WTC11 (cell line): ENCODE results near the gene MN1. TPM values are rescaled to one million over a fixed set of nuclear protein-coding genes. Genes with fewer than 3 reads are reported as not detected.

ENCODE experiments used
- ATAC-seq: fragments of 200-7000 bp; cut with Tn5 transposase; 2 replicates; pipeline ENCODE4 v1.10.0; 2021; ENCODE audit warnings: mild to moderate bottlenecking, moderate library complexity
- CTCF ChIA-PET: fragments of 300-600 bp; sonication (Branson Sonifier 250); formaldehyde crosslinking; loops from one replicate; lab custom pipeline; 2021; ENCODE audit warnings: antibody characterized with exemption; lab: Charles Lee
- POLR2A ChIA-PET: fragments of 350-600 bp; sonication (Branson Sonifier 250); formaldehyde crosslinking; loops from one replicate; lab custom pipeline; 2021; ENCODE audit warnings: antibody characterized with exemption; lab: Charles Lee
- DNase-seq: peaks from one replicate; pipeline ENCODE4 v3.0.0; 2021; ENCODE audit warnings: low spot score
- H3K27ac Mint-ChIP-seq: 2 replicates; pipeline ENCODE4 v1.8.0; 2021; ENCODE audit warnings: mixed read lengths
- H3K27me3 Mint-ChIP-seq: 2 replicates; pipeline ENCODE4 v1.8.0; 2021; ENCODE audit warnings: low read depth, mild to moderate bottlenecking, moderate library complexity, mixed read lengths
- H3K36me3 Mint-ChIP-seq: 2 replicates; pipeline ENCODE4 v1.8.0; 2021; ENCODE audit warnings: mixed read lengths
- H3K4me1 Mint-ChIP-seq: 2 replicates; pipeline ENCODE4 v1.8.0; 2022; ENCODE audit warnings: mixed read lengths
- H3K4me3 Mint-ChIP-seq: 2 replicates; pipeline ENCODE4 v1.8.0; 2021; ENCODE audit warnings: mild to moderate bottlenecking, moderate library complexity, mixed read lengths
- H3K9me3 Mint-ChIP-seq: 2 replicates; pipeline ENCODE4 v1.8.0; 2021; ENCODE audit warnings: mixed read lengths
- JUN ChIP-seq: sonication (generic); formaldehyde crosslinking; IDR thresholded peaks from 2 replicates; pipeline ENCODE4 v1.8.0; 2023; ENCODE audit warnings: mild to moderate bottlenecking, missing genetic modification reagents
- MXD4 ChIP-seq: fragments of 250-450 bp; sonication (Bioruptor Pico); IDR thresholded peaks from 2 replicates; pipeline ENCODE4 v1.8.0; 2021; ENCODE audit warnings: mild to moderate bottlenecking, moderate library complexity, borderline replicate concordance
- PRDM15 ChIP-seq: sonication (generic); formaldehyde crosslinking; IDR thresholded peaks from 2 replicates; pipeline ENCODE4 v1.8.0; 2022; ENCODE audit warnings: missing genetic modification reagents
- RELA ChIP-seq: sonication (generic); formaldehyde crosslinking; IDR thresholded peaks from 2 replicates; pipeline ENCODE4 v1.8.1; 2022; ENCODE audit warnings: missing genetic modification reagents, mild to moderate bottlenecking, borderline replicate concordance
- SMAD3 ChIP-seq: sonication (generic); formaldehyde crosslinking; IDR thresholded peaks from 2 replicates; pipeline ENCODE4 v1.8.0; 2022; ENCODE audit warnings: missing genetic modification reagents, mild to moderate bottlenecking, borderline replicate concordance
- TP53 ChIP-seq: sonication (generic); formaldehyde crosslinking; IDR thresholded peaks from 2 replicates; pipeline ENCODE4 v1.8.1; 2023; ENCODE audit warnings: mild to moderate bottlenecking, missing genetic modification reagents
- ZNF281 ChIP-seq: sonication (generic); formaldehyde crosslinking; IDR thresholded peaks from 2 replicates; pipeline ENCODE4 v1.8.0; 2023; ENCODE audit warnings: mild to moderate bottlenecking, missing genetic modification reagents
- ZNF512 ChIP-seq: sonication (generic); formaldehyde crosslinking; IDR thresholded peaks from 2 replicates; pipeline ENCODE4 v1.8.1; 2022; ENCODE audit warnings: missing genetic modification reagents, borderline replicate concordance
- ZNF532 ChIP-seq: fragments of 250-450 bp; sonication (Bioruptor Pico); IDR thresholded peaks from 2 replicates; pipeline ENCODE4 v1.9.0; 2021; ENCODE audit warnings: mild to moderate bottlenecking, borderline replicate concordance
- ZSCAN18 ChIP-seq: fragments of 250-450 bp; sonication (Bioruptor Pico); IDR thresholded peaks from 2 replicates; pipeline ENCODE4 v2.1.2; 2022; ENCODE audit warnings: mild to moderate bottlenecking, moderate library complexity
- total RNA-seq: library from RNA; stranded (reverse); gene quantifications from 3 replicates; pipeline ENCODE4 v1.2.3, GENCODE V29; 2021
- TF ChIP-seq, protein P1 (sequence below): sonication (generic); formaldehyde crosslinking; IDR thresholded peaks from 2 replicates; pipeline ENCODE4 v1.8.1; 2023; ENCODE audit warnings: mild to moderate bottlenecking, missing genetic modification reagents

Gene MN1
- total RNA-seq, 1 experiment from 2014 or later: 21.3 TPM

DNA sequence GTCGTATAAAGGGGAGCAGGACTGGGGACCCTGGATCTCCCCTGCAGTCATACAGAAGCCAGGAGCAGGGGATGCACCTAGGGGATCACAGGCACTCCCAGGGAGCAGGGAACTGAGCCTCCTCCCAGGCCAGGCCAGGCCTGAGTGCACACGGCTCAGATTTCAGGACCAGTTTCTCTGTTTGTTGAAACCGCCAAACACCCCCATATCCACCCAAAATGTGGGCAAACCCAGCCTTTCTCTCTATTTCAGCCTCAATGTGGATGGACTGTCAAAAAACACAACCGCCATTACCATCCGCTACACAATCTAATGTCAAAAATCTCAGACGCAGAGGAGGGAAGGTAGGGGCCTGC is 17.5 kb downstream of the MN1 start (continued):
- TF ChIP-seq, protein P1, sequence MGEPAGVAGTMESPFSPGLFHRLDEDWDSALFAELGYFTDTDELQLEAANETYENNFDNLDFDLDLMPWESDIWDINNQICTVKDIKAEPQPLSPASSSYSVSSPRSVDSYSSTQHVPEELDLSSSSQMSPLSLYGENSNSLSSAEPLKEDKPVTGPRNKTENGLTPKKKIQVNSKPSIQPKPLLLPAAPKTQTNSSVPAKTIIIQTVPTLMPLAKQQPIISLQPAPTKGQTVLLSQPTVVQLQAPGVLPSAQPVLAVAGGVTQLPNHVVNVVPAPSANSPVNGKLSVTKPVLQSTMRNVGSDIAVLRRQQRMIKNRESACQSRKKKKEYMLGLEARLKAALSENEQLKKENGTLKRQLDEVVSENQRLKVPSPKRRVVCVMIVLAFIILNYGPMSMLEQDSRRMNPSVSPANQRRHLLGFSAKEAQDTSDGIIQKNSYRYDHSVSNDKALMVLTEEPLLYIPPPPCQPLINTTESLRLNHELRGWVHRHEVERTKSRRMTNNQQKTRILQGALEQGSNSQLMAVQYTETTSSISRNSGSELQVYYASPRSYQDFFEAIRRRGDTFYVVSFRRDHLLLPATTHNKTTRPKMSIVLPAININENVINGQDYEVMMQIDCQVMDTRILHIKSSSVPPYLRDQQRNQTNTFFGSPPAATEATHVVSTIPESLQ (CRISPR knock-in tag): no peak
- TF ChIP-seq ZSCAN18 (CRISPR knock-in tag) (no peak), ZNF532 (CRISPR knock-in tag) (no peak), TP53 (CRISPR knock-in tag) (no peak), ZNF512 (CRISPR knock-in tag) (no peak), PRDM15 (CRISPR knock-in tag) (no peak), MXD4 (no peak), JUN (CRISPR knock-in tag) (no peak)

- Mint-ChIP-seq H3K27me3 (peaks cover 6% of the 10 kb centered on the region; the same call in 1 of the 2 replicates), H3K27ac (peak overlapping the region; percentile 69), H3K4me3 (no peak overlapping the region), H3K4me1 (peaks cover 64% of the 10 kb centered on the region), H3K9me3 (peaks cover 6% of the 10 kb centered on the region), H3K36me3 (peaks cover 7% of the 10 kb centered on the region)
- DNase-seq (no peak), ATAC-seq (no peak)
- CTCF ChIA-PET: no interaction called here
- POLR2A ChIA-PET: no interaction called here
- TF ChIP-seq RELA (CRISPR knock-in tag): no peak
- no peak for TF ChIP-seq ZNF532 (CRISPR knock-in tag)
- TF ChIP-seq ZNF281 (CRISPR knock-in tag): no peak
- TF ChIP-seq SMAD3 (CRISPR knock-in tag): no peak
Measured at GRCh38 chr22:27783436-27784119, 18.0 kb downstream of the MN1 start.
